Activated T-cell treated with anti-CD3 and anti-CD28 coated beads, Interleukin-2, amount 50 U/mL, for 72 hours (primary cell): ENCODE measurements around the gene MAP4. TPM values are rescaled to one million over a fixed set of nuclear protein-coding genes. Genes with fewer than 3 reads are reported as not detected.
A peak's percentile ranks its signal among the peaks of the same experiment; 100 is the strongest.
"Not testable (repeated sequence)": the region's sequence is repeated elsewhere in the genome, so short reads cannot be mapped to it uniquely, and the experiment has no call there.

ENCODE experiments used
- ATAC-seq, 2 donors: fragments of 150-1000 bp; cut with Tn5 transposase; replicated peaks in 1 of 2; 2 replicates each; pipeline ENCODE4 v1.10.0; 2021; ENCODE audit warnings: moderate library complexity in 2 of 2, mild to moderate bottlenecking in 1 of 2
- DNase-seq, 2 donors: peaks; one replicate each; pipeline ENCODE4 v3.0.0; 2021 to 2022; ENCODE audit warnings: mixed read lengths in 1 of 2
- H3K27ac Mint-ChIP-seq: one replicate; pipeline ENCODE4 v1.8.0; 2022; ENCODE audit warnings: mild to moderate bottlenecking, moderate library complexity, mixed read lengths
- H3K27me3 Mint-ChIP-seq: one replicate; pipeline ENCODE4 v1.8.0; 2022; ENCODE audit warnings: low read depth, mixed read lengths
- H3K36me3 Mint-ChIP-seq, 2 donors: one replicate each; pipeline ENCODE4 v1.8.0; 2022; ENCODE audit warnings: mixed read lengths in 2 of 2, mild to moderate bottlenecking in 1 of 2; ENCODE audit not compliant: insufficient read depth in 2 of 2
- H3K4me1 Mint-ChIP-seq: one replicate; pipeline ENCODE4 v1.8.0; 2022; ENCODE audit warnings: low read depth, mixed read lengths
- H3K4me3 Mint-ChIP-seq, 2 donors: one replicate each; pipeline ENCODE4 v1.8.0; 2022; ENCODE audit warnings: mild to moderate bottlenecking in 2 of 2, mixed read lengths in 2 of 2, moderate library complexity in 2 of 2
- H3K9me3 Mint-ChIP-seq, 2 donors: one replicate each; pipeline ENCODE4 v1.8.0; 2022; ENCODE audit warnings: mixed read lengths in 2 of 2
- total RNA-seq, 2 donors: library from RNA; stranded (reverse); gene quantifications; one replicate each; pipeline ENCODE4 v1.2.3, GENCODE V29; 2022

The MAP4 gene, protein sequence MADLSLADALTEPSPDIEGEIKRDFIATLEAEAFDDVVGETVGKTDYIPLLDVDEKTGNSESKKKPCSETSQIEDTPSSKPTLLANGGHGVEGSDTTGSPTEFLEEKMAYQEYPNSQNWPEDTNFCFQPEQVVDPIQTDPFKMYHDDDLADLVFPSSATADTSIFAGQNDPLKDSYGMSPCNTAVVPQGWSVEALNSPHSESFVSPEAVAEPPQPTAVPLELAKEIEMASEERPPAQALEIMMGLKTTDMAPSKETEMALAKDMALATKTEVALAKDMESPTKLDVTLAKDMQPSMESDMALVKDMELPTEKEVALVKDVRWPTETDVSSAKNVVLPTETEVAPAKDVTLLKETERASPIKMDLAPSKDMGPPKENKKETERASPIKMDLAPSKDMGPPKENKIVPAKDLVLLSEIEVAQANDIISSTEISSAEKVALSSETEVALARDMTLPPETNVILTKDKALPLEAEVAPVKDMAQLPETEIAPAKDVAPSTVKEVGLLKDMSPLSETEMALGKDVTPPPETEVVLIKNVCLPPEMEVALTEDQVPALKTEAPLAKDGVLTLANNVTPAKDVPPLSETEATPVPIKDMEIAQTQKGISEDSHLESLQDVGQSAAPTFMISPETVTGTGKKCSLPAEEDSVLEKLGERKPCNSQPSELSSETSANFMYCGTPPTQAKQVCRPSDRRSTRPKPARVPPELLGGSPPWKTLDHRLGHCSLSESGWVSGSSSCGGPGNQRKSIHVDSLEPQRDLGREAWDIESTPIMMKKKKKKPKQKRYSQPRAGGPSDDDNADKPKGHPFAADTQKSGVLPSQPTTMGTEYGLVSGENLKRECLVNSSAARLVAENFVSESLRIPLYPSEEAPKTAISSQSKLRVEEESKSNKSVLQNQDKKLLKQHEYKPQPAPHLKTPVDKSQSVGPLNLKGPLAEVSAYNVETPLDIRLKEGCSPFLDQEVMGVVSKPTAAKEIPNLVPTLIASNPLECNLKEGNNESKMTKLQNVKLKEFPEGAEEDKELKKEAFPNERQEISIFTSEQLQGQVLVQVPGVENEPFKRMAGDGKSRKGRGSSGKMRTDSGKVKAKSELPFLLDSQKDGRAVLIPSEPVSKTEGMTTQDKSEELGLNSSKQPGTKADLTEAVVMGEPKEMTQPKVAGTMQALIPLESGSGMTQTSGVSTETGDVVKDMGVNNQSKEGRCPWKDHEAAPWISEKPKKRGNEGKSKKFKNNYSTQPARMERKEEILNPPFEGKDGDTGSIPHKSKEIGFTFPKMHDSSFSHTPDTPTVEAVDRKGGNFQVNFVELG (N-terminal part only)
- 100 to 1,000 TPM; 135 to 149 TPM for total RNA-seq

DNA sequence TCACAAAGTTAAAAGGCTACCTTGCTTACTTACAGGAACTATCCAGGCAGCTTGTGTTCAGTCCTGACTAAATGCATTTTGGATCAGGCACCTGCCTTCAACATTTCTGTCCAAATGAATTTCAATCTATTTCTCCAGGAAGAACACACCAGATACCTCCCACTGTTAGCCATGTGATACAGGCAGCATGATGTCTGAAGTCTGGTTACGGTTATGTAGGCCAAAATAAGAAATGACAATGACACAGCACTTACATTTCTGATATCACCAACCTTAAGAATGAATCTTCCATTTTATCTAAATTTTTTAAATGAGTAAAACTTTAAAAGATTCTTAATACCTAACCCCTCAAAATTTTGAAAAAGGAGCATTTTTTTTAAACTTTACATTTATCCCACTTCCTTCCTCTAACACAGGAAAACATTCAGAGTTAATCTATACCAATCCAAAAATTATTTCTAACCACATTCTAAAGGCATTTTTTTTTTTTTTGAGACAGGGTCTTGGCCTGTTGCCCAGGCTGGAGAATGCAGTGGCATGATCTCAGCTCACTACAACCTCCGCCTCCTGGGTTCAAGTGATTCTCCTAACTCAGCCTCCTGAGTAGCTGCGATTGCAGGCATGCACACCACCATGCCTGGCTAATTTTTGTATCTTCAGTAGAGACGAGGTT is at the start of gene MAP4:
MAP4 (minus strand) TSS at position 116 of the 673 bp plus-strand sequence. CDS start 17,556 bp downstream, outside the sequence.
- Mint-ChIP-seq H3K27me3 (no peaks in the 10 kb centered on the region), H3K4me3 (no peak within 1 kb of the TSS), H3K27ac (peak within 1 kb of the TSS; percentile 69), H3K9me3 (no peaks in the 10 kb centered on the region), H3K4me1 (peaks cover 46% of the 10 kb centered on the region), H3K36me3 (no peaks in the 10 kb centered on the region)
- DNase-seq (no peak), ATAC-seq (no peak)

DNA sequence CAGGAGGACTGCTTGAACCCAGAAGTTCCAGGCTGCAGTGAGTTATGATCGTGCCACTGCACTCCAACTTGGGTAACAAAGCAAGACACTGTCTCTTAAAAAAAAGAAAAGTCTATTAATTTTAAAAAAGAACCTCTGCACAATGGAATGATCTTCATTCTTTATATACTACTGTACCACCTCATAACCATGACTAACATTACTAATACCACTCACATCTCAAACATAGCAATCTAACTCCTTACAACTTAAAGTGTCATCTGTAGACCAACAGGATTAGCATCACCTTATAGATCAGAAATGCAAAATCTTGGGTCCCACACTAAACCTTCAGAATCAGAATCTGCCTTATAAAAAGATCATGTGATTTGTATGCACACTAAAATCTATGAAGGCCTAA is 48.8 kb upstream of the MAP4 start:
- peaks cover 12% of the 10 kb centered on the region for H3K4me1 Mint-ChIP-seq
- H3K4me3 Mint-ChIP-seq = no peak overlapping the region
- H3K9me3 Mint-ChIP-seq = no peaks in the 10 kb centered on the region
- peaks cover 3 to 4% of the 10 kb centered on the region in 2 donors for H3K36me3 Mint-ChIP-seq
- no peaks in the 10 kb centered on the region for H3K27me3 Mint-ChIP-seq
- H3K27ac Mint-ChIP-seq = no peak overlapping the region
- ATAC-seq = peak in 1 of 2 donors; percentile 41
- DNase-seq = no peak

DNA sequence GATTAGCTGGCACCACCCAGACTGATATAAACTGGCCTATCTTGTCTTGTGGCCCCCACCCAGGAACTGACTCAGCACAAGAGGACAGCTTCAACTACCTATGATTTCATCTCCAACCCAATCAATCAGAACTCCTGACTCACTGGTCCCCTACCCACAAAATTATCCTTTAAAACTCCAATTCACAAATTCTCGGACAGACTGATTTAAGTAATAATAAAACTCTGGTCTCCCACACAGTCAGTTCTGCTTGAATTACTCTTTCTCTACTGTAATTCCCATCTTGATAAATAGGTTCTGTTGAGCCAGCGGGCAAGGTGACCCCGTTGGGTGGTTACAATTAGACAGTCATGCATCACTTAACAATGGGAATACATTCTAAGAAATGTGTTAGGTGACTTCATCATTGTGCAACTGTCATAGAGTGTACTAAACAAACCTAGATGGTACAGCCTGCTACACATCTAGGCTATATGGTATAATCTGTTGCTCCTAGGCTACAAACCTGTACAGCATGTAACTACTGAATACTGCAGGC is 48.1 kb upstream of the MAP4 start:
- Mint-ChIP-seq H3K9me3 (no peaks in the 10 kb centered on the region), H3K27me3 (no peaks in the 10 kb centered on the region), H3K36me3 (peaks cover 4% of the 10 kb centered on the region in 2 donors), H3K4me1 (peaks cover 13% of the 10 kb centered on the region), H3K4me3 (no peak overlapping the region), H3K27ac (no peak overlapping the region)
- DNase-seq = no peak
- peak in 1 of 2 donors; percentile 53 for ATAC-seq

DNA sequence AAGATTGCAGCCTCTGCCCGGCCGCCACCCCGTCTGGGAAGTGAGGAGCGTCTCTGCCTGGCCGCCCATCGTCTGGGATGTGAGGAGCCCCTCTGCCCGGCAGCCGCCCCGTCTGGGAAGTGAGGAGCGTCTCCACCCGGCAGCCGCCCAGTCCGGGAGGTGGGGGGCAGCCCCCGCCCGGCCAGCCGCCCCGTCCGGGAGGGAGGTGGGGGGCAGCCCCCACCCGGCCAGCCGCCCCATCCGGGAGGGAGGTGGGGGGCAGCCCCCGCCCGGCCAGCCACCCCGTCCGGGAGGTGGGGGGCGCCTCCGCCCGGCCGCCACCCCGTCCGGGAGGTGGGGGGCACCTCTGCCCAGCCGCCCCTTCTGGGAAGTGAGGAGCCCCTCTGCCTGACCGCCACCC is 45.4 kb upstream of the MAP4 start:
- H3K36me3 Mint-ChIP-seq, DNase-seq, H3K9me3 Mint-ChIP-seq, H3K27me3 Mint-ChIP-seq, ATAC-seq, H3K27ac Mint-ChIP-seq, H3K4me3 Mint-ChIP-seq: not testable (repeated sequence)
- peaks cover 13% of the 10 kb centered on the region for H3K4me1 Mint-ChIP-seq

DNA sequence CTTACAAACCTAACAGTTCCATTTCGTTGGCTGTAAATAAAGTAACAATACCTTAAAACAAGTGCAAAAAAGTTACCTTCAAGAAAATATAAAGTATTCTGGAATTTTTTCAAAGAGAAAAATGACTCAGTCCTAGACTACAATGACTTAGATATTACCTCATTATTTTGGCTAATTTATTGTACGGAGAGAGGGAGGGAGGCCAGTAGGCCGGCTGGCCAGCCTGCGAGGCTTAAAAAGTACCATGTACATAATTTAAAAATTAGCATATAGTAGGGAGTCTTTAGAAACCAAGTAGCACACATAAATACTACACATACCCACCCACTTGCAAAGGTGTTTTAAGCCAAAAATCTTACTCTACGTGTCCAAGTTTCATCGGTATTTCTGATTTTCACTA is 41.9 kb upstream of the MAP4 start:
- H3K4me3 Mint-ChIP-seq = no peak overlapping the region
- no peaks in the 10 kb centered on the region for H3K27me3 Mint-ChIP-seq
- H3K27ac Mint-ChIP-seq = no peak overlapping the region
- DNase-seq (no peak), ATAC-seq (no peak)
- H3K36me3 Mint-ChIP-seq = peaks cover 4% of the 10 kb centered on the region in 2 donors
- no peaks in the 10 kb centered on the region for H3K9me3 Mint-ChIP-seq
- H3K4me1 Mint-ChIP-seq = peaks cover 7% of the 10 kb centered on the region

DNA sequence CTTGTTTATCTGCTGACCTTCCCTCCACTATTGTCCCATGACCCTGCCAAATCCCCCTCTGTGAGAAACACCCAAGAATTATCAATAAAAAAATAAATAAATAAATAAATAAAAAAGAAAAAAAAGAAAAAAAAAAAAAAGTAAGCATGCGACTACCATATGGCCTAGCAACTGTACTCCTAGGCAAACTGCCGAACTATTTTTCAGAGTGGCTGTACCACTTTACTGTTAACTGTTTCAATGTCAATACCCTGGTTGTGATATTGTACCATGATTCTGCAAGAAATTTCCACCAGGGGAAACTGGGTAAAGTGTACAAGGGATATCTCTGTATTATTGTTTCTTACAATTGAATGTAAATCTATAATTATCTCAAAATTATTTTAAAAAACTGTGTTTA is 41.3 kb upstream of the MAP4 start:
- DNase-seq (no peak), ATAC-seq (no peak)
- Mint-ChIP-seq H3K9me3 (no peaks in the 10 kb centered on the region), H3K27me3 (no peaks in the 10 kb centered on the region), H3K4me3 (no peak overlapping the region), H3K27ac (no peak overlapping the region), H3K36me3 (peaks cover 4% of the 10 kb centered on the region in 2 donors), H3K4me1 (peaks cover 7% of the 10 kb centered on the region)

DNA sequence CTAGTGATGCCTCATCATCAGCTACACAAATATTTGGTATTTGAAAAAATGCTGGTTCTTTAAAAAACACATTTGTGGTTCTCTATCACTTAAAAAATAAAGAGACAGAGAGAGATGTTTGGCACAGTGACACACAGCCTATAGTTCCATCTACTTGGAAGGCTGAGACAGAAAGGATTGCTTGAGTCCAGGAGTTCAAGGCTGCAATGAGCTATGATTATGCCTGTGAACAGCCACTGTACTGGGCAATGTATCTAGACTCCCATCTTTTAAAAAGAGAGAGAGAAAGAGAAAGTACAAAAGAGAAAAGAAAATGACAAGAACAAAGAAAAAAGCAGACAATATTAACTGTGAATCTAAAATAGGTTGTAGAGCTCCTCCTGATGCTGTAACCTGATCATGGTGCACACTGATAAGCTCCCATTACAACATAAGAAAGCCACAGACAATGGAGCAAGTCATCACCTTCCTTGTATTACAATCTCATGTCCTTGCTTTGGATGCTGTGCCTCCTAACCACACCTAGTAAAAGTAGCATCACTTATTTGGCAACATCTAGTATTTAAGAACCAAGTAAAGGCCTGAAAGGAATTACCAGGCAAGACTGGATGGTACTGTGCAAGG is 31.7 kb upstream of the MAP4 start:
- H3K27ac Mint-ChIP-seq = no peak overlapping the region
- no peak overlapping the region for H3K4me3 Mint-ChIP-seq
- no peak for DNase-seq
- peaks cover 0 to 13% of the 10 kb centered on the region in 2 donors for H3K36me3 Mint-ChIP-seq
- H3K9me3 Mint-ChIP-seq = no peaks in the 10 kb centered on the region
- no peaks in the 10 kb centered on the region for H3K27me3 Mint-ChIP-seq
- no peak for ATAC-seq
- H3K4me1 Mint-ChIP-seq = peaks cover 4% of the 10 kb centered on the region

DNA sequence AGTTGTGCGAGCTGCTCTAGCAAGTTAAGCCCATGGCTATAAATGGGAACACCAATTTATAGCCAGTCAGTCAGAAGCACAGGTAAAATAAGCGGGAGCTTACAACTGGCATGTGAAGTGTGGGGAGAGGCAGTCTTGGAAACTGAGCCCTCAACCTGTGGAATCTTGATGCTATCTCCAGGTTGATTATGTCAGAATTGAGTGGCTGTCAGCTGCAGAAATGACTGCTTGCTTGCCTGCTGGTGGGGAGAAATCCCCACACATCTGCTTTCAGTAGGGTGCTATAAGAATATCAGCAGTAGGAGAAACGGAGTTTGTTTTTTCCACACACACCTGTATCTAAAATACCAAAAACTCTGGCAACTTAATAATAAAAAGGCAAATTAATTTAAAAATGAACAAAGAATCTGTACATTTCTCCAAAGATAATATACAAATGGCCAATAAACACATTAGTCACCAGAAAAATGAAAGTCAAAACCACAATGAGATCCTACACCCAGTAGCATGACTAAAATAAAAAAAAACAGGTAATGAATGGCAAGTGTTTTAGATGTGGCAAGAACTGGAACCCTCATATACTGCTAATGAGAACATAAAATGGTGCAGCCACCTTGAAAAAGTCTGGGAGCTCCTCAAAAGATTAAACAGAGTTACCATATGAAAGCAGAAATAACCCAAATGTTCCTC is 26.0 kb upstream of the MAP4 start:
- Mint-ChIP-seq H3K27me3 (no peaks in the 10 kb centered on the region), H3K9me3 (no peaks in the 10 kb centered on the region), H3K4me1 (peaks cover 22% of the 10 kb centered on the region), H3K36me3 (no peaks in the 10 kb centered on the region), H3K27ac (no peak overlapping the region), H3K4me3 (no peak overlapping the region)
- peak; percentile 79 to 87 for ATAC-seq
- peak; percentile 6 to 10 for DNase-seq

DNA sequence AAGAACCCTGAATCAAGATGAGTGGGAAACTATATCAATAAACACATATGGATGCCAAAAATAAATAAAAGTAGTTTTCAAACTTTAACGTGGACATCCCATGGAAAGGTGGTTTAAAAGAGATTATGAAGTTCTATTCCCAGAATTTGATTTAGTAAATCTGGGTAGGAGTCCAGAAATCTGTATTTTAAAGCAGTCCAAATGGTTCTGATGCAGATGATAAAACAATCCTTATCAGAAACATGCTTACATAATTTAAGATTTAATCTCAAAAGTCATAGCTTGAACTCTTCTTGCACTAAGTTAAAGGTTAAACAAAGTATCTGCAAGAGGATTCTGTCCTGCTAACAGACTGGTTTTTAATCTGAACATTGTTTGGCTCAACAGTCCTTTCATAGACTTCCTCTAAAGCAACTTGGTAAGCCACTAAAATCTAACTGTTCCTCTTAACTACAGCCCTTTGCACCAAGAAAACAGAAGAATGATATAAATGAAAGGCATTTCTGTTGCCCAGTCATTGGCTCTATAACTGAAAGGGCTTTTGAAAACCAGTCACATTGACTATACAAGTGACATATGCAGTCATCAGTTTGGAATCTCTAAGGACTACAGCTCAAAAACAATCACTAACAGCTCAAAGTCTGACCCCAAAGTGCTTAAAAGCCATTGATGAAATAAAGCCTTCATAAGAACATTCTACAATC is 23.4 kb upstream of the MAP4 start:
- Mint-ChIP-seq H3K4me3 (no peak overlapping the region), H3K36me3 (no peaks in the 10 kb centered on the region), H3K9me3 (no peaks in the 10 kb centered on the region), H3K27me3 (no peaks in the 10 kb centered on the region), H3K4me1 (peaks cover 30% of the 10 kb centered on the region), H3K27ac (no peak overlapping the region)
- ATAC-seq (no peak), DNase-seq (no peak)

DNA sequence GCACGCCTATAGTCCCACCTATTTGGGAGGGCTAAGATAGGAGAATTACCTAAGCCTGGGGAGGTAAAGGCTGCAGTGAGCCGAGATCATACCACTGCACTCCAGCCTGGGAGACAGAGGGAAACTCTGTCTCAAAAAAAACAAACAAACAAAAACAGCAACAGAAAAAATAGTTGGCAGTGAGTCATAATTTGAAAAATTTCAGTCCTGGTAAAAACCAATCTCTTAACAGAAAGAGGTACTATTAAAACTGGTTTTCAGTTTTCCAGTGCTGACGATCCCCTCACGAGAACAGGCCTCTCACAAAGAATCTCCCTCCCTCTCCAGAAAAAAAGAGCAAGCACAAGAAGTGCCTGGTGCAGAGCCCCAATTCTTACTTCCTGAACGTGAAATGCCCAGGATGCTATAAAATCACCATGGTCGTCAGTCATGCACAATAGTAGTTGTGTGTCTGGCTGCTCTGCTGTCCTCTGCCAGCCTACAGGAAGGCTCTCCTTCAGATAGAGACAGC is 22.8 kb upstream of the MAP4 start:
- no peak for DNase-seq
- Mint-ChIP-seq H3K4me3 (no peak overlapping the region), H3K27ac (no peak overlapping the region), H3K4me1 (peaks cover 35% of the 10 kb centered on the region), H3K36me3 (no peaks in the 10 kb centered on the region), H3K9me3 (no peaks in the 10 kb centered on the region), H3K27me3 (no peaks in the 10 kb centered on the region)
- ATAC-seq = no peak

DNA sequence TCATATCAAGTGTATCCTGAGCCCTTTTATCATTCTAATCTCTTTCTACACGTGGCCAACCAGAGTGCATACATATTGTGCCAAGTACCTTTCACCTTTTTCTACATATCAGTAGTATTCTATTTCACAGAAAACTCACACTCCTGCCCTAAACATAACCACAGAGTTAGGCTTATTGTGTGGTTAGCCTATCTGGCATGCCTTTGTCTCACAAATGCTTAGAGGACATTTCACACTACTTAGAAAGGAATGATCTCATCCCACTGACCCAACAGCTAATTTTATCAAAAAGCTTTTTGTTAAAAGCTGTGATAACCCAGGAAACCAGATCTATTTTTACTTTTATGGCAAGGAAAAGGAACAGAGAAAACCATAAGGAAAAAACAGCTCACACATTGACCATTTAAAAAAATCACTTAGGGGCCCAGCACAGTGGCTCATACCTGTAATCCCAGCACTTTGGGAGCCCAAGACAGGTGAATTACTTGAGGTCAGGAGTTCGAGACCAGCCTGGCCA is 17.8 kb upstream of the MAP4 start:
- Mint-ChIP-seq H3K4me3 (peak overlapping the region in 1 of 2 donors; percentile 27), H3K4me1 (peaks cover 18% of the 10 kb centered on the region)

More for the DNA sequence above, 17.8 kb upstream of the MAP4 start:
- Mint-ChIP-seq H3K36me3 (no peaks in the 10 kb centered on the region), H3K27me3 (no peaks in the 10 kb centered on the region), H3K27ac (peak overlapping the region; percentile 36), H3K9me3 (no peaks in the 10 kb centered on the region)
- no peak for ATAC-seq
- no peak for DNase-seq
